Measurements from ENCODE around the gene KRTAP10-10. TPM values are rescaled to one million over a fixed set of nuclear protein-coding genes. Genes with fewer than 3 reads are reported as not detected.

KRTAP10-10 gene
- total RNA-seq, 1 experiment from 2014 or later = not detected

DNA sequence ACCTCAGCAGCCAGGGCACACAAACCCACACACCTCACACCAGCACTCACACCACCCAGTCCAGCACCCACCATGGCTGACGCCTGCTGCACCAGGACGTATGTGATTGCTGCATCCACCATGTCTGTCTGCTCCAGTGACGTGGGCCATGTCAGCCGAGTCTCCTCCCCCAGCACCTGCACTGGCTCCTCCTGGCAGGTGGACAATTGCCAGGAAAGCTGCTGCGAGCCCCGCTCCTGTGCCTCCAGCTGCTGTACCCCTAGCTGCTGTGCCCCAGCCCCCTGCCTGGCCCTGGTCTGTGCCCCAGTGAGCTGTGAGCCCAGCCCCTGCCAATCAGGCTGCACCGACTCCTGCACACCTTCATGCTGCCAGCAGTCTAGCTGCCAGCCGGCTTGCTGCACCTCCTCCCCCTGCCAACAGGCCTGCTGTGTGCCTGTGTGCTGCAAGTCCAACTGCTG, 25.1 kb upstream of the KRTAP10-10 start, which contains the start of gene KRTAP10-8:
Gene KRTAP10-8 (plus strand): TSS at position 51 of the 458 bp plus-strand sequence. CDS start 22 bp downstream, at position 73.
- no peak for DNase-seq
- POLR2A ChIA-PET = no interaction called here
- no TSS peak for BruUV-seq (replicated peaks)
- no peak within 1 kb of the TSS for H3K4me3 Mint-ChIP-seq (ENCODE audit: unreplicated experiment)
- Histone ChIP-seq H3K36me3 (ENCODE audit: control insufficient read depth, insufficient read depth, low read length) (no peaks in the 10 kb centered on the region), H3K4me3 (ENCODE audit: low read depth, low read length) (no peak within 1 kb of the TSS), H3K27me3 (replicated peaks; ENCODE audit: control insufficient read depth, insufficient read depth, low read length) (no peaks in the 10 kb centered on the region), H3K4me1 (no peaks in the 10 kb centered on the region), H3K9me3 (0 out of 2 replicates have a peak, but pooled peaks cover 5% of the 10 kb centered on the region)
- H3K9me3 Mint-ChIP-seq (ENCODE audit: unreplicated experiment) = peaks cover 41% of the 10 kb centered on the region
- H3K27ac Mint-ChIP-seq (ENCODE audit: unreplicated experiment) = no peak within 1 kb of the TSS
- CTCF ChIA-PET = no interaction called here
- H3K4me1 Mint-ChIP-seq (ENCODE audit: low read depth, unreplicated experiment) = no peaks in the 10 kb centered on the region
- peaks cover 6% of the 10 kb centered on the region for H3K27me3 Mint-ChIP-seq (ENCODE audit: insufficient read depth, unreplicated experiment)
- intact Hi-C loops (cut with micrococcal nuclease; ENCODE audit: unreplicated experiment) = no loop called here
- no peaks in the 10 kb centered on the region for H3K36me3 Mint-ChIP-seq (ENCODE audit: insufficient read depth, unreplicated experiment)
- no peak for TF ChIP-seq CTCF (IDR thresholded peaks at IDR 0.05; ENCODE audit: insufficient read depth in 1 of 2, low read depth in 1 of 2, low read length in 1 of 2, severe bottlenecking in 1 of 2, unreplicated experiment in 1 of 2)

DNA sequence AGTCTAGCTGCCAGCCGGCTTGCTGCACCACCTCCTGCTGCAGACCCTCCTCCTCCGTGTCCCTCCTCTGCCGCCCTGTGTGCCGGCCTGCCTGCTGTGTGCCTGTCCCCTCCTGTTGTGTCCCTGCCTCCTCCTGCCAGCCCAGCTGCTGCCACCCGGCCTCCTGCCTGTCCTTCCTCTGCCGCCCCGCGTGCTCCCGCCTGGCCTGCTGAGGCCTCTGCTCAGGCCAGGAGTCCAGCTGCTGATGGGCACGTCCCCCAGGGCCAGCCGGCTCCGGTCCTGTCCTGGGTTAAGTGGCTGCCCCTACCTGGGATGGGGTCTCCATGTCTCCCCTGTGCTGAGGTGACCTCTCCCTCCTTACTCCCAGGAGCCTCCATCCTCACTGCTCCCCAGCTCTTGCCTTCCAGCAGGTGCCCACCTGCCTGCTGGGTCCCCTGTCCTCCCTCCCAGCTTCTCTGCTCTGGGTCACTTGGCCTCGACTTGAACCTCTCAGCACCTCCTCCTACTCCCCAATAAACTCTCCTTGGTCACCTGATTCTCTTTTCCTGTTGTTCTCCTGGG, 24.4 kb upstream of the KRTAP10-10 start:
- no peak for DNase-seq
- H3K4me3 Mint-ChIP-seq (ENCODE audit: unreplicated experiment) = no peak overlapping the region
- no peak for TF ChIP-seq CTCF (IDR thresholded peaks at IDR 0.05; ENCODE audit: insufficient read depth in 1 of 2, low read depth in 1 of 2, low read length in 1 of 2, severe bottlenecking in 1 of 2, unreplicated experiment in 1 of 2)
- Histone ChIP-seq H3K36me3 (ENCODE audit: control insufficient read depth, insufficient read depth, low read length) (no peaks in the 10 kb centered on the region), H3K4me1 (no peaks in the 10 kb centered on the region), H3K4me3 (ENCODE audit: low read depth, low read length) (no peak overlapping the region), H3K9me3 (0 out of 2 replicates have a peak, but pooled peaks cover 5% of the 10 kb centered on the region), H3K27me3 (replicated peaks; ENCODE audit: control insufficient read depth, insufficient read depth, low read length) (no peaks in the 10 kb centered on the region)
- no TSS peak for BruUV-seq (replicated peaks)
- no peaks in the 10 kb centered on the region for H3K36me3 Mint-ChIP-seq (ENCODE audit: insufficient read depth, unreplicated experiment)
- H3K9me3 Mint-ChIP-seq (ENCODE audit: unreplicated experiment) = peaks cover 41% of the 10 kb centered on the region
- no peak overlapping the region for H3K27ac Mint-ChIP-seq (ENCODE audit: unreplicated experiment)
- CTCF ChIA-PET = no interaction called here
- no peaks in the 10 kb centered on the region for H3K4me1 Mint-ChIP-seq (ENCODE audit: low read depth, unreplicated experiment)
- H3K27me3 Mint-ChIP-seq (ENCODE audit: insufficient read depth, unreplicated experiment) = peaks cover 6% of the 10 kb centered on the region
- intact Hi-C loops (cut with micrococcal nuclease; ENCODE audit: unreplicated experiment) = no loop called here
- POLR2A ChIA-PET = no interaction called here

DNA sequence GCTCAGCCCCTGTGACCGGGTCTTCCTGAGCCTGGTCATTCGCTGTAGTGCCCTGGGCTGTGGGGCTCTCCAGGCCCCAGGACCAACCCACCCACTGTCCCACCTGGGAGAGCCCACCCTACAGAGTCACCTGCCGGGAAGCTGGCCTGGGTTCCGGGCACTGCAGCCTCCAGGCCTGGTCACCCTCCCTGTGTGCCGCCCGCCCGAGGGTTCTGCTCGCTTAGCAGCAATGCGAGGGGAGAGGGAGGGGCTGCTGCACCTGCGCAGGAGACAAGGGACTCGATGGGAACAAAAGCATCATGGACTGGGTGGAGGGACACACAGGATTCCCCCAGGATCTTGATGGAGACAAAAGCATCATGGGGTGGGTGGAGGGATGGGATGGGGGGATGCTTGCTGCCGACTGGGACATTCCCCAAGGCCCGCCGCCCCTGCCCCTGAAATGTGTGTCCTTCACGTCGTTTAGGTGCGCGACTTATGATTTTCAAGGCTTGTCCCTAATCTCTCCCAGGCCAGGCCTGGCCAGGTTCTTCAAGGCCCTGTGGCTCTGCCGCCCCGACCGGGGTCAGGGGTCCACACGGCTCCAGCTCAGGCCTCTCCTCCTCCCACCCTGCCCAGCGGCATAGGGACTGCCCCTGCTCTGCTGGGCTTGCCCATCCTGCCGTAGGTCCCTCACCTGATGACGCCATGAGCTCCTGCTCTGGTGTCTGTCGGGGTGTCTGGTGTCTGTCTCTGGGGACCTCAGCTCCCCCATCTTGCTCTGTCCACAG, 23.6 kb upstream of the KRTAP10-10 start:
- no peaks in the 10 kb centered on the region for H3K4me1 ChIP-seq
- 0 out of 2 replicates have a peak, but pooled peaks cover 5% of the 10 kb centered on the region for H3K9me3 ChIP-seq
- no peaks in the 10 kb centered on the region for H3K36me3 ChIP-seq (ENCODE audit: control insufficient read depth, insufficient read depth, low read length)
- CTCF ChIA-PET = no interaction called here
- BruUV-seq (replicated peaks) = no TSS peak
- Mint-ChIP-seq H3K36me3 (ENCODE audit: insufficient read depth, unreplicated experiment) (no peaks in the 10 kb centered on the region), H3K27ac (ENCODE audit: unreplicated experiment) (no peak overlapping the region), H3K4me1 (ENCODE audit: low read depth, unreplicated experiment) (no peaks in the 10 kb centered on the region), H3K9me3 (ENCODE audit: unreplicated experiment) (peaks cover 40% of the 10 kb centered on the region), H3K4me3 (ENCODE audit: unreplicated experiment) (no peak overlapping the region), H3K27me3 (ENCODE audit: insufficient read depth, unreplicated experiment) (peaks cover 6% of the 10 kb centered on the region)
- no peak for TF ChIP-seq CTCF (IDR thresholded peaks at IDR 0.05; ENCODE audit: insufficient read depth in 1 of 2, low read depth in 1 of 2, low read length in 1 of 2, severe bottlenecking in 1 of 2, unreplicated experiment in 1 of 2)
- POLR2A ChIA-PET = no interaction called here
- no peaks in the 10 kb centered on the region for H3K27me3 ChIP-seq (replicated peaks; ENCODE audit: control insufficient read depth, insufficient read depth, low read length)
- H3K4me3 ChIP-seq (ENCODE audit: low read depth, low read length) = no peak overlapping the region
- intact Hi-C loops (cut with micrococcal nuclease; ENCODE audit: unreplicated experiment) = no loop called here
- no peak for DNase-seq
